ENCODE measurements around the gene MOCS3. TPM values are rescaled to one million over a fixed set of nuclear protein-coding genes. Genes with fewer than 3 reads are reported as not detected.

The MOCS3 gene
- total RNA-seq, 1 donor from 2014 or later, result 3.2 TPM

DNA sequence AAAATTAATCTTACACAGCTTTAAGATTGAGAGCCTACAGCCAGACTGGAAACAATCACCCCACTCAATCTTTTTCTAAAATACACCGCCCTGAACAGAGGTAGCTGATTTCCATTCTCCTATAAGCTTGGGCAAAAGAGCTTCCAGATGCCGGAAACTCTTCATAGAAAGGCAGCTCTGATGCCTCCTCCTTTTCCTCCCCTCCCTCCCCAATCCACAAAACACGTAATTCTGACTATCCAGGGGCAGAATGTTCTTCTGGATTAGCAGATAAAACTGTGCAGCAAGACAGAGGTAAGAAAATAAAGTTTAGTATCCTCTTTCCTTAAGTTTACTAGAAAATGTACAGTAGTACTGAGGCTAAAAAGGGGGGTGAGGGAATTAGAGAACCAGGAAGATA lies 43.2 kb upstream of the MOCS3 start:
- Histone ChIP-seq H3K9me3 (no peaks in the 10 kb centered on the region), H3K27me3 (no peaks in the 10 kb centered on the region), H3K4me1 (peaks cover 94% of the 10 kb centered on the region), H3K36me3 (no peaks in the 10 kb centered on the region), H3K4me3 (no peak overlapping the region), H3K27ac (no peak overlapping the region)
- no peak for DNase-seq (ENCODE audit: extremely low spot score in 2 of 2)
- TF ChIP-seq POLR2AphosphoS5 (IDR thresholded peaks at IDR 0.05; ENCODE audit: insufficient read depth in 1 of 2, low read depth in 1 of 2), result no peak
- TF ChIP-seq POLR2A (IDR thresholded peaks at IDR 0.05), result no peak
- TF ChIP-seq, protein P1, sequence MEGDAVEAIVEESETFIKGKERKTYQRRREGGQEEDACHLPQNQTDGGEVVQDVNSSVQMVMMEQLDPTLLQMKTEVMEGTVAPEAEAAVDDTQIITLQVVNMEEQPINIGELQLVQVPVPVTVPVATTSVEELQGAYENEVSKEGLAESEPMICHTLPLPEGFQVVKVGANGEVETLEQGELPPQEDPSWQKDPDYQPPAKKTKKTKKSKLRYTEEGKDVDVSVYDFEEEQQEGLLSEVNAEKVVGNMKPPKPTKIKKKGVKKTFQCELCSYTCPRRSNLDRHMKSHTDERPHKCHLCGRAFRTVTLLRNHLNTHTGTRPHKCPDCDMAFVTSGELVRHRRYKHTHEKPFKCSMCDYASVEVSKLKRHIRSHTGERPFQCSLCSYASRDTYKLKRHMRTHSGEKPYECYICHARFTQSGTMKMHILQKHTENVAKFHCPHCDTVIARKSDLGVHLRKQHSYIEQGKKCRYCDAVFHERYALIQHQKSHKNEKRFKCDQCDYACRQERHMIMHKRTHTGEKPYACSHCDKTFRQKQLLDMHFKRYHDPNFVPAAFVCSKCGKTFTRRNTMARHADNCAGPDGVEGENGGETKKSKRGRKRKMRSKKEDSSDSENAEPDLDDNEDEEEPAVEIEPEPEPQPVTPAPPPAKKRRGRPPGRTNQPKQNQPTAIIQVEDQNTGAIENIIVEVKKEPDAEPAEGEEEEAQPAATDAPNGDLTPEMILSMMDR (IDR thresholded peaks at IDR 0.05), result no peak
- intact Hi-C loops (cut with DNase I), result no loop called here

- H3K9me3 ChIP-seq, result no peaks in the 10 kb centered on the region
- H3K27ac ChIP-seq, result no peak overlapping the region
- H3K36me3 ChIP-seq, result no peaks in the 10 kb centered on the region
- TF ChIP-seq POLR2AphosphoS5 (IDR thresholded peaks at IDR 0.05; ENCODE audit: insufficient read depth in 1 of 2, low read depth in 1 of 2), result peak in 1 of 2 donors; percentile 51
- TF ChIP-seq, protein P1 (IDR thresholded peaks at IDR 0.05), result no peak
- TF ChIP-seq POLR2A (IDR thresholded peaks at IDR 0.05), result no peak
- intact Hi-C loops (cut with DNase I), result no loop called here
- peaks cover 97% of the 10 kb centered on the region for H3K4me1 ChIP-seq
- no peak for DNase-seq (ENCODE audit: extremely low spot score in 2 of 2)
- no peaks in the 10 kb centered on the region for H3K27me3 ChIP-seq
- H3K4me3 ChIP-seq, result no peak overlapping the region
Observed at GRCh38 chr20:50916257-50916656, 42.4 kb upstream of the MOCS3 start.

DNA sequence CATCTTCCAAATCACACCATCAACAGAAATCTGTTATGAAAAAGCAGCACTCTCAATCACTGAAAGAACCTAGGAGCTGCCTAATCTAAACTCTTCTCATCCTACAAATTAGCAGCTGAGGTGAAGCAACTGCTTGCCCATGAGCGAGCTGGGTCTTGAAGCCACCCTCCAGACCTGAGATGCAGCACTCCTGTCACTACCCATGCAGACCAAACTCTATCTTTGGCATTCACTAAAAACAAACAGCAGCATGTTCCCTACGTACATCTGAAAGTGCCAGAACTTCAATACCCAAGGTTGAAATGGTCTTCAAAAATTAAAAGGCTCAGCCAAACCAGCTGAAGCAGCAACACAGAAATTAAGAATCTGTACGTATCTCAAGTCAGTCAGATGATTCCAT lies 41.7 kb upstream of the MOCS3 start:
- TF ChIP-seq, protein P1 (IDR thresholded peaks at IDR 0.05), result no peak
- TF ChIP-seq POLR2A (IDR thresholded peaks at IDR 0.05) (no peak), POLR2AphosphoS5 (IDR thresholded peaks at IDR 0.05; ENCODE audit: insufficient read depth in 1 of 2, low read depth in 1 of 2) (no peak)
- Histone ChIP-seq H3K4me3 (no peak overlapping the region), H3K4me1 (peaks cover 97% of the 10 kb centered on the region), H3K9me3 (no peaks in the 10 kb centered on the region), H3K27ac (no peak overlapping the region), H3K36me3 (no peaks in the 10 kb centered on the region), H3K27me3 (no peaks in the 10 kb centered on the region)
- intact Hi-C loops (cut with DNase I), result no loop called here
- DNase-seq (ENCODE audit: extremely low spot score in 2 of 2), result no peak

GRCh38 chr20:50918403-50918802 lies 40.2 kb upstream of the MOCS3 start:
- intact Hi-C loops (cut with DNase I), result no loop called here
- H3K27ac ChIP-seq, result peak overlapping the region; percentile 32
- DNase-seq (ENCODE audit: extremely low spot score in 2 of 2), result no peak
- H3K4me3 ChIP-seq, result no peak overlapping the region
- peak in 1 of 2 donors; percentile 13 for TF ChIP-seq POLR2AphosphoS5 (IDR thresholded peaks at IDR 0.05; ENCODE audit: insufficient read depth in 1 of 2, low read depth in 1 of 2)
- TF ChIP-seq POLR2A (IDR thresholded peaks at IDR 0.05), result no peak
- TF ChIP-seq, protein P1 (IDR thresholded peaks at IDR 0.05), result no peak
- H3K9me3 ChIP-seq, result no peaks in the 10 kb centered on the region
- H3K36me3 ChIP-seq, result peaks cover 0 to 2% of the 10 kb centered on the region in 2 donors
- no peaks in the 10 kb centered on the region for H3K27me3 ChIP-seq
- peaks cover 100% of the 10 kb centered on the region for H3K4me1 ChIP-seq

- H3K4me1 ChIP-seq, result peaks cover 100% of the 10 kb centered on the region
- no peak overlapping the region for H3K4me3 ChIP-seq
- intact Hi-C loops (cut with DNase I), result no loop called here
- DNase-seq (ENCODE audit: extremely low spot score in 2 of 2), result no peak
- H3K27ac ChIP-seq, result no peak overlapping the region
- TF ChIP-seq, protein P1 (IDR thresholded peaks at IDR 0.05), result no peak
- no peak for TF ChIP-seq POLR2A (IDR thresholded peaks at IDR 0.05)
- no peak for TF ChIP-seq POLR2AphosphoS5 (IDR thresholded peaks at IDR 0.05; ENCODE audit: insufficient read depth in 1 of 2, low read depth in 1 of 2)
- H3K9me3 ChIP-seq, result no peaks in the 10 kb centered on the region
- no peaks in the 10 kb centered on the region for H3K27me3 ChIP-seq
- peaks cover 0 to 5% of the 10 kb centered on the region in 2 donors for H3K36me3 ChIP-seq
Observed at GRCh38 chr20:50919567-50919966, 39.1 kb upstream of the MOCS3 start.
